HEK293 (cell line): ENCODE measurements around the gene ALDH16A1.

Experiments used
- HIC1 ChIP-seq: fragments of 450-650 bp; formaldehyde crosslinking; IDR thresholded peaks from 2 replicates; pipeline ENCODE4 v1.5.1; 2016; ENCODE audit warnings: missing biosample characterization, missing genetic modification characterization
- OVOL3 ChIP-seq: fragments of 450-650 bp; formaldehyde crosslinking; IDR thresholded peaks from 2 replicates; pipeline ENCODE4 v1.5.1; 2016; ENCODE audit warnings: missing biosample characterization, missing genetic modification characterization
- PRDM1 ChIP-seq: fragments of 450-650 bp; formaldehyde crosslinking; IDR thresholded peaks from 2 replicates; pipeline ENCODE4; 2016; ENCODE audit warnings: missing biosample characterization, missing genetic modification characterization
- ZNF16 ChIP-seq: fragments of 450-650 bp; formaldehyde crosslinking; IDR thresholded peaks from 2 replicates; pipeline ENCODE4 v1.5.1; 2016; ENCODE audit warnings: low read depth, missing biosample characterization, missing genetic modification characterization
- ZNF785 ChIP-seq: fragments of 450-650 bp; formaldehyde crosslinking; IDR thresholded peaks from 2 replicates; pipeline ENCODE4 v1.5.1; 2016; ENCODE audit warnings: missing biosample characterization, missing genetic modification characterization
- TF ChIP-seq, protein P1 (sequence below): fragments of 450-650 bp; formaldehyde crosslinking; IDR thresholded peaks from 2 replicates; pipeline ENCODE4 v1.5.1; 2016; ENCODE audit warnings: missing biosample characterization, missing genetic modification characterization

DNA sequence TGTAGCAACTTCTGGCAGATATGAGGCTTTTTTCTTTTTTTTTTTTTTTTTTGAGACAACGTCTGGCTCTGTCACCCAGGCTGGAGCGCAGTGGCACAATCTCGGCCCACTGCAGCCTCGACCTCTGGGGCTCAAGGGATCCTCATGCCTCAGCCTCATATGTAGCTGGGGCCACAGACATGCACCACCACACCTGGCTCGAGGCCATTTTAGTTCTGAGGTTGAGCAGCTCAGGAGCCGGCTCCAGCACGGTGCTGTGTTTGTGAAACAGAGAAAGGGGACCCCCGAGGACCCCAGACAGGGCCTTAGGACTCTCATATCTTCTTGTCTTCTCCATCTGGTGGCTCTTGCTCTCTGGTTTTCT lies 17.6 kb downstream of the ALDH16A1 start:
- TF ChIP-seq, protein P1, sequence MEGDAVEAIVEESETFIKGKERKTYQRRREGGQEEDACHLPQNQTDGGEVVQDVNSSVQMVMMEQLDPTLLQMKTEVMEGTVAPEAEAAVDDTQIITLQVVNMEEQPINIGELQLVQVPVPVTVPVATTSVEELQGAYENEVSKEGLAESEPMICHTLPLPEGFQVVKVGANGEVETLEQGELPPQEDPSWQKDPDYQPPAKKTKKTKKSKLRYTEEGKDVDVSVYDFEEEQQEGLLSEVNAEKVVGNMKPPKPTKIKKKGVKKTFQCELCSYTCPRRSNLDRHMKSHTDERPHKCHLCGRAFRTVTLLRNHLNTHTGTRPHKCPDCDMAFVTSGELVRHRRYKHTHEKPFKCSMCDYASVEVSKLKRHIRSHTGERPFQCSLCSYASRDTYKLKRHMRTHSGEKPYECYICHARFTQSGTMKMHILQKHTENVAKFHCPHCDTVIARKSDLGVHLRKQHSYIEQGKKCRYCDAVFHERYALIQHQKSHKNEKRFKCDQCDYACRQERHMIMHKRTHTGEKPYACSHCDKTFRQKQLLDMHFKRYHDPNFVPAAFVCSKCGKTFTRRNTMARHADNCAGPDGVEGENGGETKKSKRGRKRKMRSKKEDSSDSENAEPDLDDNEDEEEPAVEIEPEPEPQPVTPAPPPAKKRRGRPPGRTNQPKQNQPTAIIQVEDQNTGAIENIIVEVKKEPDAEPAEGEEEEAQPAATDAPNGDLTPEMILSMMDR, result no peak
- TF ChIP-seq ZNF785 (tag by site-specific recombination) (no peak), HIC1 (no peak), OVOL3 (tag by site-specific recombination) (no peak), PRDM1 (tag by site-specific recombination) (no peak), ZNF16 (tag by site-specific recombination) (no peak)
